Measurements from ENCODE around the gene NELL2. TPM values are rescaled to one million over a fixed set of nuclear protein-coding genes. Genes with fewer than 3 reads are reported as not detected.
A peak's percentile ranks its signal among the peaks of the same experiment; 100 is the strongest.

Gene NELL2
- total RNA-seq, 2 experiments from 2014 or later = 0.95 to 1.8 TPM

DNA sequence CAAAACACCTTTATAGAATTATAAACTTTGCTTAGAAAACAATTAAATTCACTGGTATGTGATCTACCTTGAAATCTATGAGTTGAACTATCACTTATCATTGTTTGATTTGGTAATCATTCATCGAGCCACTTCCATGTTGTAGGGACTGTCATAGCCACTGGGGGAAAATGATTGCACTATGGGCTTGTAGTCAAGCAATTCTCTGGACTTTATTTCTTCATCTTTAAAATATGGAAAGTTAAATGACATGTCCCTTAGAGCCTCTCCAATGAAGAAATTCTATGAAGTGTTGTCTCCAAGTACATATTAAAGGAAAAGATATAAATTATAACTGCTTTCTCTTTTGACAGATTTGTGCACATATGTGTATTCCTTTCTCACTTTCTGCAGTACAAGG is 97.3 kb downstream of the NELL2 start:
- H3K79me2 ChIP-seq (ENCODE audit: insufficient read depth, low read depth, low read length) = no peaks in the 10 kb centered on the region
- DNase-seq (ENCODE audit: low spot score) = no peak
- no peaks in the 10 kb centered on the region for H3K9me2 ChIP-seq (ENCODE audit: insufficient read depth, low read length)
- H3K36me3 ChIP-seq (ENCODE audit: insufficient read depth, low read length) = no peaks in the 10 kb centered on the region
- H3K9me3 ChIP-seq (ENCODE audit: low read length) = no peaks in the 10 kb centered on the region
- CTCF ChIA-PET (ENCODE audit: unreplicated experiment) = no interaction called here
- TF ChIP-seq, protein P1, sequence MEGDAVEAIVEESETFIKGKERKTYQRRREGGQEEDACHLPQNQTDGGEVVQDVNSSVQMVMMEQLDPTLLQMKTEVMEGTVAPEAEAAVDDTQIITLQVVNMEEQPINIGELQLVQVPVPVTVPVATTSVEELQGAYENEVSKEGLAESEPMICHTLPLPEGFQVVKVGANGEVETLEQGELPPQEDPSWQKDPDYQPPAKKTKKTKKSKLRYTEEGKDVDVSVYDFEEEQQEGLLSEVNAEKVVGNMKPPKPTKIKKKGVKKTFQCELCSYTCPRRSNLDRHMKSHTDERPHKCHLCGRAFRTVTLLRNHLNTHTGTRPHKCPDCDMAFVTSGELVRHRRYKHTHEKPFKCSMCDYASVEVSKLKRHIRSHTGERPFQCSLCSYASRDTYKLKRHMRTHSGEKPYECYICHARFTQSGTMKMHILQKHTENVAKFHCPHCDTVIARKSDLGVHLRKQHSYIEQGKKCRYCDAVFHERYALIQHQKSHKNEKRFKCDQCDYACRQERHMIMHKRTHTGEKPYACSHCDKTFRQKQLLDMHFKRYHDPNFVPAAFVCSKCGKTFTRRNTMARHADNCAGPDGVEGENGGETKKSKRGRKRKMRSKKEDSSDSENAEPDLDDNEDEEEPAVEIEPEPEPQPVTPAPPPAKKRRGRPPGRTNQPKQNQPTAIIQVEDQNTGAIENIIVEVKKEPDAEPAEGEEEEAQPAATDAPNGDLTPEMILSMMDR (conservative IDR thresholded peaks at IDR 0.05; ENCODE audit: low read length) = 0 out of 2 replicates have a peak, but pooled peaks have one; percentile 28
- TF ChIP-seq EZH2phosphoT487 (IDR thresholded peaks at IDR 0.05; ENCODE audit: borderline replicate concordance, low read depth, low read length) = no peak
- H3K27ac ChIP-seq (ENCODE audit: low read depth, low read length, poor library complexity, severe bottlenecking) = no peak overlapping the region
- no peaks in the 10 kb centered on the region for H3K4me1 ChIP-seq (ENCODE audit: insufficient read depth, low read length, poor library complexity, severe bottlenecking)
- H3K4me3 ChIP-seq (ENCODE audit: low read depth, low read length, poor library complexity, severe bottlenecking) = no peak overlapping the region
- H2AFZ ChIP-seq (ENCODE audit: low read length) = no peak overlapping the region
- H4K20me1 ChIP-seq (ENCODE audit: insufficient read depth, low read length) = no peaks in the 10 kb centered on the region
- POLR2A ChIA-PET = no interaction called here
- no peak overlapping the region for H3K4me2 ChIP-seq (ENCODE audit: low read length)
- no TSS peak for BruUV-seq (replicated peaks)
- intact Hi-C loops (cut with micrococcal nuclease; ENCODE audit: unreplicated experiment) = loop anchor here (5.0 kb wide), 1 partner anchor 93 kb away; no protein-coding TSS in a partner anchor

DNA sequence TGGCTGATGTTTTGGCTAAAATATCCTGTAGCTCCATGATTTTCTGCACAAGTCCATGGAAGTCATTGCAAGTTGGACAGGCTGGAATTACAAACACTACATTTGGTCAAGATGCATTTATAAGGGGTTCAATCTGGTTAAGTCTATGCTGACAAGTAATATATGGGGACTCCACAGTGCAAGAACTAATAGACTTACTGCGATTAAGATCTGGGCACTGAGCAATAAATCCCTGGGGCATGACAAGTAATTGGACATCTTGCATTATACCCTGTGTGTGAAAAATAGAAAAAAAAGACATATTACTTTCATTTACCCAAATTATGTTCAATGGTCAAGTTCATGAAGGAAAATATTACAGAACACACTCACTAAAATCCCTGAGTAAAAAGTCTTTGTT is 99.1 kb downstream of the NELL2 start:
- Histone ChIP-seq H3K4me2 (ENCODE audit: low read length) (no peak overlapping the region), H3K9me2 (ENCODE audit: insufficient read depth, low read length) (no peaks in the 10 kb centered on the region), H3K27ac (ENCODE audit: low read depth, low read length, poor library complexity, severe bottlenecking) (no peak overlapping the region), H3K9me3 (ENCODE audit: low read length) (no peaks in the 10 kb centered on the region), H3K36me3 (ENCODE audit: insufficient read depth, low read length) (no peaks in the 10 kb centered on the region), H4K20me1 (ENCODE audit: insufficient read depth, low read length) (no peaks in the 10 kb centered on the region), H3K4me1 (ENCODE audit: insufficient read depth, low read length, poor library complexity, severe bottlenecking) (no peaks in the 10 kb centered on the region), H2AFZ (ENCODE audit: low read length) (no peak overlapping the region), H3K79me2 (ENCODE audit: insufficient read depth, low read depth, low read length) (no peaks in the 10 kb centered on the region), H3K4me3 (ENCODE audit: low read depth, low read length, poor library complexity, severe bottlenecking) (no peak overlapping the region)
- ChIA-PET CTCF (ENCODE audit: unreplicated experiment) (no interaction called here), POLR2A (interaction anchor here (0.7 to 1.6 kb wide), 5 partner anchors 12 to 128 kb away, joined by 3 to 4 read pairs (median 3); no protein-coding TSS in a partner anchor)
- no peak for TF ChIP-seq EZH2phosphoT487 (IDR thresholded peaks at IDR 0.05; ENCODE audit: borderline replicate concordance, low read depth, low read length)
- TF ChIP-seq, protein P1 (conservative IDR thresholded peaks at IDR 0.05; ENCODE audit: low read length) = no peak
- intact Hi-C loops (cut with micrococcal nuclease; ENCODE audit: unreplicated experiment) = loop anchor here (5.0 kb wide), 1 partner anchor 95 kb away; no protein-coding TSS in a partner anchor
- no TSS peak for BruUV-seq (replicated peaks)
- DNase-seq (ENCODE audit: low spot score) = no peak

DNA sequence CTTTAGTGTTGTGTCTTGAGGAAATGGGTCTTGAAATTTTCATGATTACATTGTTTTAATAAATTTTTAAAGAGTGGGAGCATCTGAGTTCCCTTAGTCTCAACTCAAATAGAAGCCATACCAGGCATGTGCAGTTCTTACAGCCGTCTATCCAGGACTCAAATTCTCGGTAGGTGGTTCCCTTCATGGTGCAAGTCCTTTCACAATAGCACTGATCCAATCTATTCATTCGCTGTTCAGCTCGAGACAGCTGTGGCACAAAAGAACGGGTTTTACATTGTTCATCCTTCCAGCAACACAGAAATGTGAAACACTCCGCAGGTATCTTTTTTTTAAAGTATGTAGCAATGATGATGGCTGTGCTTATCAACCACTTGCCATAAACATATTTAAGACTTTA is 100.2 kb downstream of the NELL2 start:
- TF ChIP-seq, protein P1 (conservative IDR thresholded peaks at IDR 0.05; ENCODE audit: low read length) = no peak
- no peak for TF ChIP-seq EZH2phosphoT487 (IDR thresholded peaks at IDR 0.05; ENCODE audit: borderline replicate concordance, low read depth, low read length)
- no peaks in the 10 kb centered on the region for H3K36me3 ChIP-seq (ENCODE audit: insufficient read depth, low read length)
- no peak overlapping the region for H2AFZ ChIP-seq (ENCODE audit: low read length)
- ChIA-PET POLR2A (no interaction called here), CTCF (ENCODE audit: unreplicated experiment) (no interaction called here)
- H3K4me3 ChIP-seq (ENCODE audit: low read depth, low read length, poor library complexity, severe bottlenecking) = no peak overlapping the region
- no peaks in the 10 kb centered on the region for H4K20me1 ChIP-seq (ENCODE audit: insufficient read depth, low read length)
- no peak overlapping the region for H3K27ac ChIP-seq (ENCODE audit: low read depth, low read length, poor library complexity, severe bottlenecking)
- no TSS peak for BruUV-seq (replicated peaks)
- no peaks in the 10 kb centered on the region for H3K79me2 ChIP-seq (ENCODE audit: insufficient read depth, low read depth, low read length)
- no peak for DNase-seq (ENCODE audit: low spot score)
- H3K4me2 ChIP-seq (ENCODE audit: low read length) = no peak overlapping the region
- no peaks in the 10 kb centered on the region for H3K9me3 ChIP-seq (ENCODE audit: low read length)
- intact Hi-C loops (cut with micrococcal nuclease; ENCODE audit: unreplicated experiment) = loop anchor here (2.0 to 5.0 kb wide), 2 partner anchors 96 to 155 kb away; no protein-coding TSS in a partner anchor
- no peaks in the 10 kb centered on the region for H3K9me2 ChIP-seq (ENCODE audit: insufficient read depth, low read length)
- no peaks in the 10 kb centered on the region for H3K4me1 ChIP-seq (ENCODE audit: insufficient read depth, low read length, poor library complexity, severe bottlenecking)

All from OCI-LY7 (cell line).